SJCRH30 (cell line): ENCODE results near the gene CLTA. TPM values are rescaled to one million over a fixed set of nuclear protein-coding genes. Genes with fewer than 3 reads are reported as not detected.

Source experiments
- total RNA-seq: library from RNA; depleted of rRNA; stranded (reverse); fragments of >200 nt; shearing (Covaris generic); gene quantifications from 2 replicates; pipeline ENCODE4 v1.2.3, GENCODE V29; 2014; rRNA removed

CLTA gene
- total RNA-seq, 1 experiment from 2014 or later: 179 TPM

Other genes with a start within 250 kb of the CLTA start
- gene OR2S2, start 232.8 kb upstream of the CLTA start, total RNA-seq: not detected in 2 replicates
- 8.1 and 10.1 TPM in 2 replicates for gene RECK, start 154.0 kb upstream of the CLTA start, total RNA-seq
- gene GLIPR2, start 54.2 kb upstream of the CLTA start, total RNA-seq: 26.3 and 27.1 TPM in 2 replicates
- gene CCIN, start 21.5 kb upstream of the CLTA start, total RNA-seq: 0.05 and 0.24 TPM in 2 replicates
- 29.2 and 30.0 TPM in 2 replicates for gene GNE, start 67.5 kb downstream of the CLTA start, total RNA-seq
- 19.6 and 21.5 TPM in 2 replicates for gene RNF38, start 209.3 kb downstream of the CLTA start, total RNA-seq